DMS53 treated with DMSO at 0.1 percent for 48 hours (cell line): Measurements from ENCODE around the gene CASZ1.

ENCODE experiments used
- DNase-seq: peaks from one replicate; lab custom pipeline; 2025; ENCODE audit not compliant: unreplicated experiment; lab: John Stamatoyannopoulos, UW

The CASZ1 gene

DNA sequence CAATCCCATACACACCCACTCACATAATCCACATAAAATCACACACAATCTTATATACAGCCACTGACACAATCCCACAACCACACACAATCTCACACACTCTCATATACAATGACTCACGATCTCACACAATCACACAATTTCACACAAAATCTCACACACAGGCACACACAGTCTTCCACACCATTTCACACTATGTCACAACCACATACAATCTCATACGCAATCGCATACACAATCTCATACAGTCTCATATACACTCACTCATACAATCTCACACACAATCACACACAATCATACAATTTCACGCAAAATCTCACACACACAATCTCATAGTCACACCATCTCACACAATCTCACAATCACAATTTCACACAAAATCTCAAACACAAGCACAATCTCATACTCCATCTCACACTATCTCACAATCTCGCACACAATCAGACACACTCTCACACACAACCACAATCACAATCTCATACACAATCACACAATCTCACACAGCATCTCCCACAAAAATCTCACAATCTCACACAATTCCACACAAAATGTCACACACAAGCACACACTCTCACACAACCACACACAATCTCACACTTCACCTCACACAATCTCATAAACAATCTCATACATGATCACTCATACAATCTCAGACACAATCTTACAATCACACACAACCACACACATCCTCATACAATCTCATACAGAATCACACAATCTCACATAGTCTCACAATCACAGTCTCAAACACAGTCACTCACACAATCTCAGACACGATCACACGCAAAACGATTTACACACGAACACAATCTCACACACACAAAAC is 18.5 kb downstream of the CASZ1 start:
- DNase-seq, result no peak

DNA sequence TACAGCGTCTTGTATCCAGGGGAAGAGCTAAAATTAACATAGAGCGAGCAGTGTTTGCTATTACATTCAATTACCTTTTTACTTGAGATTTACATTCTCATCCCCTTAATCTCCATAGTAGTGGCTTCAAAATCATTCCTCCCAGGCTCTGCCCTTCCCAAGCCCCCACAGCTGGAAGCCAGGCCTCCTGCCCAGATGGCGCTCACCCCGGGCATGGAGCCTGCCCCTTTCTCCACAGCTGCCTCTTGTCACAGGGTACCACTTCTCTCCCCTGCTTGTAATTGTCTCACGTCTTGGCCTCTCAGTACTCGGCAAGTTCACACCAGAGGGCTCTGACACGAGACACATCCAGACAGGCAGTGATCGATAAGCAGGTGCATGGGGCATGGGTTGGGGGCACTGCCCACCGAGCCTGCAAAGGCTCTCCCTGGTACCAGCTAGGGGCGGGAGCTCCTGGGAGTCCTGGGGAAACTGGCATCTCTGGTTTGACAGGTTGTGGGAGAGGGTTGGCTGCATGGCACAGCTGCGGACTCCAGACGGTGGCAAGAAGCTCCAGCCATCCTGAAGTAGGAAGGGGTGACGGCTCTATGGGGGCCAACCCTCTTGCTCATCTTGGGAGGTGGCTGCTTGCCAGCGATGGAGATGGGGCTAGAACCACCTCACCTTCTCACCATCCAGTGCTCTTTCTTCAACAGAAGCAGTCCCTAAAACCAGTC is 20.1 kb downstream of the CASZ1 start:
- DNase-seq, result no peak

GRCh38 chr1:10775763-10776162 is 20.7 kb downstream of the CASZ1 start:
- DNase-seq, result no peak

GRCh38 chr1:10774615-10775310 is 21.7 kb downstream of the CASZ1 start:
- DNase-seq, result no peak

GRCh38 chr1:10773851-10774614 is 22.4 kb downstream of the CASZ1 start:
- no peak for DNase-seq

- no peak for DNase-seq
Observed at GRCh38 chr1:10773376-10773775, 23.1 kb downstream of the CASZ1 start.

GRCh38 chr1:10772711-10773110 is 23.7 kb downstream of the CASZ1 start:
- no peak for DNase-seq

DNA sequence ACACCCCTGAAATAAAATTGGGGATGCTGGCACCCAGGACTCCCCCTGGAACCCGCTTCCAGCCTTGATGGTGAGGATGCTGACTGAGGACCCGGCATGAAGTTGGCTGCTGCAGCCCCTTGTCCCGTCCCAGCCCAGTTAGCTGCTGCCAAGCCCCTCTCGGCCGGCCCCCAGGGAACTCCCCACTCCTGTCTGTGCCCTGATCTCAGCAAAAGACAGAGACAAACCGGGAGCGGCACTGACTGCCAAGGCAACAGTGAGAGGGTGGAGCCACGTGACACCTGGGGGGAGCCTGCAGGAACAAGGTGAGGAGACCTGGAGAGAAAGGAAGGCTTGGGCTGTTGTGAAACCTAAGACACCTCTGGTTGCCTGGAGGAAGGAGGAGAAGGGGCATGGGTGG is 24.7 kb downstream of the CASZ1 start:
- DNase-seq, result no peak

DNA sequence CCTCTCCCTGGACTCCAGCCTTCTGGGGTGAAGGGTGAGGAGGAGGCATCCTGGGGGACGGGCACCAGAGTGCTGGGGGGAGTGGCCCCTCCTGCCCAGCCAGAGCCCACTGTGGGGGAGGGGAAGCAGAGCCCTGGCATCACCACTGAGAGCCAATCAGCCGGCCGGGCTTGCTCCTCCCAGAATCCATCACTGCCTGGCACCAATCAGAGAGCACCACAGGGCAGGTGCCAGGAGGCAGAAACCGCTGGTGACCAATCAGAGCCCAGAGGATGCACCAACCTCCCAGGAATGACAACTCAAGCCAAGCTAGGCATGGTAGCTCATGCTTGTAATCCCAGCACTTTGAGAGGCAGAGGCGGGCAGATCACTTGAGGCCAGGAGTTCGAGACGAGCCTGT is 27.9 kb downstream of the CASZ1 start:
- no peak for DNase-seq

DNA sequence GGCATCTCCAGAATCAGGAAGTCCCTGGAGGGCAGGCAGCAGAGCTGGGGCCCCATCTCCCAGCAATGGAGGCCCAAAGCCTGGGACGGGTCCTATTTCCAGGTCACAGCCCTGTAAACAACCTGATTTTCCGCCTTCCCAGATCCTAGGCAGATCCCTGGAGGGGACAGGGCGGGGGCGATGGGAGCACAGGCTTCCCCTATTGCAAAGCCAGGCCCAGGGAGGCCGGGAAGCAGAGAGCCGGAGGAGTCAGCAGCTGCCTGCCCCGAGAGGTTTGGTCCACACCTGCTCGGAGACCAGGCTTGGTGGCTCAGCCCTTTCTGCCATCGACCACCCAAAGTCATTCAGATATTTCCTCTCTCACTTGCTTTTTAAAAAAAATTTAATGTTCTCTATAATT is 29.2 kb downstream of the CASZ1 start:
- DNase-seq, result no peak

- no peak for DNase-seq
Observed at GRCh38 chr1:10765734-10766478, 30.5 kb downstream of the CASZ1 start.

GRCh38 chr1:10765304-10765703 is 31.1 kb downstream of the CASZ1 start:
- DNase-seq, result no peak

GRCh38 chr1:10764296-10764798 is 32.1 kb downstream of the CASZ1 start:
- no peak for DNase-seq

GRCh38 chr1:10762875-10763274 is 33.6 kb downstream of the CASZ1 start:
- no peak for DNase-seq

- DNase-seq, result no peak
Observed at GRCh38 chr1:10762153-10762523, 34.3 kb downstream of the CASZ1 start.

GRCh38 chr1:10761503-10762152 is 34.8 kb downstream of the CASZ1 start:
- DNase-seq, result no peak

DNA sequence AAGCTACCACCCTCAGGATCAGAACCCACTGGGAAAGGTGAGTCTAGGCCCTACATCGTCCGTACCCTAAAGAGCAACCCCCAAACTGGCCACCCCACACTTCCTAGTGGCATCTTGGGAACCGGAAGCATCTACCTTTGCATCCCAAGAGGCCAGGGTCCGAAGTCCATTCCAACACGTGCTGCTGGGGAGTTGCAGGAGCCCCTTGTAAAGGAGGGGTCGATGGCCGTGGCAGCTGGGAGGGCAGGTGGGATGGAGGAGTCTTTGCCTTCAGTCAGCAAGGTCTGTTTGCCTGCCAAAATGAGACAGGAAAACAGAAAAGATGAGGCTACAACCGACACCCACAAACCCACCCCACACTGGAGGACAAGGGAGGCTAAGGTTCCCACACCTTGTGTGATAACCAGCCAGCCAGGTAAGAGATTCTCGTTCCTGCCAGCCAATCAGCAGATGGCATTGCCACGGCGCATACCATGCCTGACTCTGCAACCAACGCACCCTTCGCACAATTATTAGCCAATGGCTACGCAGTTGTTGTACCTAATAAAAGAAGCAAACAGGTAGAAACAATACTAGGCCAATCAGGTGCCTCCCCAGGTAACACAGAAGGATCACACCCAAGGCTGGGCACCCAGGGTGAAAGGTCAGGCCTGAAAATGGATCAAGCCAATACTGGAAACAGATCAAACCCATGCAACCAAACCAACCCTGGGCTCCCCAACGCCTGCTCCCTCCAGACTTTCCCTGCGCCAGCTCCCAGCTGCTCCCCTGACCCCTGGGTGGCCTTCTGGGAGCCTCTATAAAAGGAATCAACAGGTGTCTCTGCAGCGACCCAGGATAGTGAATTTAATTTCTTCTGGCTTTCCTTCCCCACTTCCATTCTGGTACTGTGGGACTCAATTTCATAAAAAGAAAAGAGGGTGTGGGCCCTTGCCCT is 35.6 kb downstream of the CASZ1 start:
- no peak for DNase-seq

GRCh38 chr1:10759413-10760200 is 36.8 kb downstream of the CASZ1 start:
- no peak for DNase-seq
